ENCODE measurements around the gene FGF2.

- TF ChIP-seq CTCF (IDR thresholded peaks at IDR 0.05): no peak
- no peak for TF ChIP-seq POLR2AphosphoS5 (IDR thresholded peaks at IDR 0.05)
- TF ChIP-seq POLR2A (IDR thresholded peaks at IDR 0.05): no peak
- TF ChIP-seq EP300 (IDR thresholded peaks at IDR 0.05): no peak
Measured at GRCh38 chr4:122857160-122857559, 30.5 kb downstream of the FGF2 start.
